Endothelial cell (in vitro differentiated cells): ENCODE results near the gene DYNC1I1. TPM values are rescaled to one million over a fixed set of nuclear protein-coding genes. Genes with fewer than 3 reads are reported as not detected.

Source experiments
- DNase-seq: peaks from one replicate; pipeline ENCODE4 v3.0.0; 2021; ENCODE audit warnings: low spot score
- H3K27ac Mint-ChIP-seq: one replicate; pipeline ENCODE4 v1.8.0; 2021; ENCODE audit warnings: mixed read lengths, inconsistent platforms; ENCODE audit not compliant: unreplicated experiment
- H3K27me3 Mint-ChIP-seq: one replicate; pipeline ENCODE4 v1.8.0; 2021; ENCODE audit warnings: mild to moderate bottlenecking, moderate library complexity, mixed read lengths, inconsistent platforms; ENCODE audit not compliant: unreplicated experiment
- H3K36me3 Mint-ChIP-seq: one replicate; pipeline ENCODE4 v1.8.0; 2021; ENCODE audit warnings: mild to moderate bottlenecking, low read depth, mixed read lengths, inconsistent platforms; ENCODE audit not compliant: unreplicated experiment
- H3K4me1 Mint-ChIP-seq: one replicate; pipeline ENCODE4 v1.8.0; 2021; ENCODE audit warnings: mild to moderate bottlenecking, mixed read lengths, inconsistent platforms; ENCODE audit not compliant: unreplicated experiment
- H3K4me3 Mint-ChIP-seq: one replicate; pipeline ENCODE4 v1.8.0; 2021; ENCODE audit warnings: mild to moderate bottlenecking, mixed read lengths, inconsistent platforms; ENCODE audit not compliant: unreplicated experiment
- H3K9me3 Mint-ChIP-seq: one replicate; pipeline ENCODE4 v1.8.0; 2021; ENCODE audit warnings: mixed read lengths, inconsistent platforms; ENCODE audit not compliant: unreplicated experiment
- total RNA-seq: library from RNA; stranded (reverse); fragmentation: NEBNext Ultra II Directional; extraction: Animal tissue kit (Norgen Biotek cat#: 25700); gene quantifications from one replicate; pipeline ENCODE4 v1.2.1, GENCODE V29; 2021; ENCODE audit not compliant: unreplicated experiment
- TF ChIP-seq, protein P1 (sequence below): fragments of 200-600 bp; sonication (generic); IDR thresholded peaks from one replicate; pipeline ENCODE4 v1.5.0; 2021; ENCODE audit warnings: antibody characterized with exemption; ENCODE audit not compliant: unreplicated experiment

DYNC1I1 gene
- total RNA-seq, 1 donor from 2014 or later: 3.1 TPM

DNA sequence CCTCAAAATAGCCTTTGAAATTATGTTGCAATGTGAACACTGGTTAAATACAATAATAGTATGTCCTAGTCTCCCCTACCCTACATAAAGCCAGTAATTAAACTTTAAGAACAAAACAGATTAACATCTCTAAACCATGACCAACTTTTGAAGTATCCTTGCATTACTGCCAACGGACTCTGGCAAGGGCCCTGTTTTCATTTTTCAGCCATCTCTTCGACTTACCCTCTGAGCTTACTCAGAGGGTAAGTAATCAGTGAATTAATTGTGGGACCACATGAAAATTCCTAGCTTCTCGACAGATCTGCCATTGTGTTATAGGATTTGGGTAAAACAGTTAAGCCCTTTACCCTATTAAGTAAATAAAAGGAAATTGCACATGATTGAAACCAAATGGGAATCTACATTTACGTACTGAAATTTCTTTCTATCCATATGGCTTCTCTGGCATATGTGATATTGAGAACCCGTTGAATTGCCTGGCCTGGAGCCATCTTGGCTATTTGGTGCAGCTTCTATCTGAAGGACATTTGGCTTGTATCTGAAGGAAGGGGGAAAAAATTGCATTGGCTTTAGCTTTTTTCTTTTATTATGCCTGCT, 39.6 kb downstream of the DYNC1I1 start:
- Mint-ChIP-seq H3K27ac (no peak overlapping the region), H3K27me3 (no peaks in the 10 kb centered on the region), H3K4me1 (no peaks in the 10 kb centered on the region), H3K9me3 (no peaks in the 10 kb centered on the region), H3K4me3 (no peak overlapping the region), H3K36me3 (no peaks in the 10 kb centered on the region)
- TF ChIP-seq, protein P1, sequence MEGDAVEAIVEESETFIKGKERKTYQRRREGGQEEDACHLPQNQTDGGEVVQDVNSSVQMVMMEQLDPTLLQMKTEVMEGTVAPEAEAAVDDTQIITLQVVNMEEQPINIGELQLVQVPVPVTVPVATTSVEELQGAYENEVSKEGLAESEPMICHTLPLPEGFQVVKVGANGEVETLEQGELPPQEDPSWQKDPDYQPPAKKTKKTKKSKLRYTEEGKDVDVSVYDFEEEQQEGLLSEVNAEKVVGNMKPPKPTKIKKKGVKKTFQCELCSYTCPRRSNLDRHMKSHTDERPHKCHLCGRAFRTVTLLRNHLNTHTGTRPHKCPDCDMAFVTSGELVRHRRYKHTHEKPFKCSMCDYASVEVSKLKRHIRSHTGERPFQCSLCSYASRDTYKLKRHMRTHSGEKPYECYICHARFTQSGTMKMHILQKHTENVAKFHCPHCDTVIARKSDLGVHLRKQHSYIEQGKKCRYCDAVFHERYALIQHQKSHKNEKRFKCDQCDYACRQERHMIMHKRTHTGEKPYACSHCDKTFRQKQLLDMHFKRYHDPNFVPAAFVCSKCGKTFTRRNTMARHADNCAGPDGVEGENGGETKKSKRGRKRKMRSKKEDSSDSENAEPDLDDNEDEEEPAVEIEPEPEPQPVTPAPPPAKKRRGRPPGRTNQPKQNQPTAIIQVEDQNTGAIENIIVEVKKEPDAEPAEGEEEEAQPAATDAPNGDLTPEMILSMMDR: no peak
- no peak for DNase-seq

DNA sequence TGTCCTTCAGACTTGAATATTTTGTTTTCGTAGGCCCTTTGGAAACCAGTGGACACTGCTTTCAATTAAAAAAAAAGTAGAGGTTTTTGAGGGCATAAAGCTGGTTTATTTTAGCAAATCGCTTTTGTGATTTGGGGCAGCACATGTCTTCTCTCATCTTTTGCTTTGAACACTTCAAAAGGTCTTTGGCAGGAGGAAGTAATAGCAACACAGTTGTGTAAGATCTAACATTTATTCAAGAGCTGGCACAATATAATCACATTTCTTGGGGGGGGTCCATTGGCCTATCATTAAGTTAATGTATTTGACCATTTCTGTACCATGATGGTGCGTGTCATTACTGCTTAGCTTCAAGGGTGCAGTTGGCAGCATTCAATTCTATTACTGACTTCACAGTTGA, 42.4 kb downstream of the DYNC1I1 start:
- DNase-seq: no peak
- Mint-ChIP-seq H3K27ac (no peak overlapping the region), H3K4me3 (no peak overlapping the region), H3K4me1 (no peaks in the 10 kb centered on the region), H3K27me3 (no peaks in the 10 kb centered on the region), H3K36me3 (no peaks in the 10 kb centered on the region), H3K9me3 (no peaks in the 10 kb centered on the region)
- TF ChIP-seq, protein P1: no peak

DNA sequence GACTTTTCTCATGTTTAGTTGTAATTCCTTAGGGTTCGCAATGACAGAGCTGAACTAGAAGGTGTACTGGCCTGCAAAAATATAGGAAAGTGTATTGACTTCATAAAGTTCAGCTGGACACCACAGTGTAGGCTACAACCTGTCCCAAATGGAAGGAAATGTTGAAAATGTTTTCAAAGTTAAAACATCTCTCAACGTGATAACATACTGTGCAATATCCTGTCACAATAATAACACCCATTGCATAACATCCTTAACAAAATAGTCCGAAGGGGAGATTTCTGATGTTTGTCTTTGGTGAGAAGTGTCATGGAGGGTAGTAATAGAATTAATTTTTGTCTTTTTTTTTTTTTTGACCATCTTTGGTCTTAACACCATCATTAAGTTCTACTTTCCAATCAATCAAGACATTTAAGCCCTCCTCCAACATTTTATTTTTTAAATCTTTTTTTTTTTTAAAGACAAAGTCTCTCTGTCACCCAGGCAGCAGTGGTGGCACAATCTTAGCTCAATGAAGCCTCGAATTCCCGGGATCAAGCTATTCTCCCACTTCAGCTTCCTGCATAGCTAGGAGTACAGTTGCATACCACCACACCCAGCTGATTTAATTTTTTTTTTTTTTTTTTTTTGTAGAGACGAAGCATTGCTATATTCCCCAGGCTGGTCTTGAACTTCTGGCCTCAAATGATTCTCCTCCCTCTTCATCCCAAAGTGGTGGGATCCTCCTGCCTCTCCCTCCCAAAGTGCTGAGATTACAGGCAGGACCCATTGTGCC, 45.7 kb downstream of the DYNC1I1 start:
- H3K4me3 Mint-ChIP-seq: no peak overlapping the region
- no peak overlapping the region for H3K27ac Mint-ChIP-seq
- H3K4me1 Mint-ChIP-seq: no peaks in the 10 kb centered on the region
- DNase-seq: no peak
- TF ChIP-seq, protein P1: no peak
- H3K27me3 Mint-ChIP-seq: no peaks in the 10 kb centered on the region
- H3K9me3 Mint-ChIP-seq: no peaks in the 10 kb centered on the region
- H3K36me3 Mint-ChIP-seq: no peaks in the 10 kb centered on the region

DNA sequence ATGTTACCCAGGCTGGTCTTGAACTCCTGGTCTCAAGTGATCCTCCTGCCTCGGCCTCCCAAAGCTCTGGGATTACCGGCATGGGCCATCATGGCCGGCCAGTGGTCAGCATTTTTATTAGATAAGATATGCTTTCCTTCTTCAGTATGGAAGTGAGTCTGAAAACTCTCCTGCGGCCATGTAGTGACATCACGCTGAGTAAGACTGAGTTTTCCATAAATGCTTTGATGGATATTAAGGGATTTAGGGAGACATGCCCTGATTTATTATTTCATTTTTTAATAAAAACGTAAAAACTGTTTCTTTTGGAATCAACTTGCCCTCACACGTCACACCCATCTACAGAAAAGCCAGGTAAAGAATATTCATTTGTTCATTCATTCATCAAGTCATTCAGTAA, 48.4 kb downstream of the DYNC1I1 start:
- H3K36me3 Mint-ChIP-seq: no peaks in the 10 kb centered on the region
- H3K4me3 Mint-ChIP-seq: no peak overlapping the region
- no peaks in the 10 kb centered on the region for H3K4me1 Mint-ChIP-seq
- no peak for DNase-seq
- no peaks in the 10 kb centered on the region for H3K9me3 Mint-ChIP-seq
- no peaks in the 10 kb centered on the region for H3K27me3 Mint-ChIP-seq
- TF ChIP-seq, protein P1: no peak
- no peak overlapping the region for H3K27ac Mint-ChIP-seq

DNA sequence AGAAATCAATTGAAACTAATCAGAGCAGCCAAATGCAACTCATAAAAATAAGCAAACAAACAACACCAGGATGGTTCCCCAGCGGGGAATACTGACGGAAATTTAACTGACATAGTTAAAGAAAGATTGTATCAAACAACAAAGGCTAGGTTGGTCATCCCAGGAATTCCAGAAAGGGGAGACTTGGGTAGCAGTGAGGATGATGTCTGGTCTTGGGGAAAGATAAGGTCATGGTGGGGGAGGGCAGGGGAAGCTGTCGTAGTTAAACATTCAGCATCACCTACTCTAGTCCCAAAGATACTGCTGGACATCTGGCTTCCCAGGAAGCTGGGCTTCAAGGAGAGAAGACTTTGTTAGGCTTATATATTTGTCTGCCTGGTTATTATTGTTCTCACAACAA, 50.4 kb downstream of the DYNC1I1 start:
- TF ChIP-seq, protein P1: no peak
- no peaks in the 10 kb centered on the region for H3K36me3 Mint-ChIP-seq
- no peaks in the 10 kb centered on the region for H3K27me3 Mint-ChIP-seq
- H3K27ac Mint-ChIP-seq: no peak overlapping the region
- peaks cover under 1% of the 10 kb centered on the region for H3K4me1 Mint-ChIP-seq
- H3K9me3 Mint-ChIP-seq: no peaks in the 10 kb centered on the region
- no peak for DNase-seq
- no peak overlapping the region for H3K4me3 Mint-ChIP-seq
